ENCODE measurements around the gene AHDC1. TPM values are rescaled to one million over a fixed set of nuclear protein-coding genes. Genes with fewer than 3 reads are reported as not detected.

AHDC1 gene
- total RNA-seq, 1 donor from 2014 or later, result 124 TPM

GRCh38 chr1:27517907-27518718, 85.8 kb downstream of the AHDC1 start:
- no peak overlapping the region for H3K4me3 Mint-ChIP-seq (ENCODE audit: unreplicated experiment)
- no peaks in the 10 kb centered on the region for H3K27me3 Mint-ChIP-seq (ENCODE audit: unreplicated experiment)
- DNase-seq (ENCODE audit: extremely low spot score, unreplicated experiment), result no peak
- H3K4me1 Mint-ChIP-seq (ENCODE audit: unreplicated experiment), result peaks cover 57% of the 10 kb centered on the region
- H3K27ac Mint-ChIP-seq (ENCODE audit: unreplicated experiment), result no peak overlapping the region
- TF ChIP-seq CTCF (IDR thresholded peaks at IDR 0.05), result no peak
- no peaks in the 10 kb centered on the region for H3K9me3 Mint-ChIP-seq (ENCODE audit: unreplicated experiment)
- no peaks in the 10 kb centered on the region for H3K36me3 Mint-ChIP-seq (ENCODE audit: unreplicated experiment)

- no peak for DNase-seq (ENCODE audit: extremely low spot score, unreplicated experiment)
- H3K36me3 Mint-ChIP-seq (ENCODE audit: unreplicated experiment), result no peaks in the 10 kb centered on the region
- H3K9me3 Mint-ChIP-seq (ENCODE audit: unreplicated experiment), result no peaks in the 10 kb centered on the region
- H3K27me3 Mint-ChIP-seq (ENCODE audit: unreplicated experiment), result no peaks in the 10 kb centered on the region
- peaks cover 49% of the 10 kb centered on the region for H3K4me1 Mint-ChIP-seq (ENCODE audit: unreplicated experiment)
- H3K27ac Mint-ChIP-seq (ENCODE audit: unreplicated experiment), result no peak overlapping the region
- H3K4me3 Mint-ChIP-seq (ENCODE audit: unreplicated experiment), result no peak overlapping the region
- TF ChIP-seq CTCF (IDR thresholded peaks at IDR 0.05), result no peak
Measured at GRCh38 chr1:27517301-27517700, 86.6 kb downstream of the AHDC1 start.

- H3K4me3 Mint-ChIP-seq (ENCODE audit: unreplicated experiment), result no peak overlapping the region
- no peaks in the 10 kb centered on the region for H3K36me3 Mint-ChIP-seq (ENCODE audit: unreplicated experiment)
- no peak for DNase-seq (ENCODE audit: extremely low spot score, unreplicated experiment)
- H3K9me3 Mint-ChIP-seq (ENCODE audit: unreplicated experiment), result no peaks in the 10 kb centered on the region
- TF ChIP-seq CTCF (IDR thresholded peaks at IDR 0.05), result no peak
- H3K27me3 Mint-ChIP-seq (ENCODE audit: unreplicated experiment), result no peaks in the 10 kb centered on the region
- peaks cover 33% of the 10 kb centered on the region for H3K4me1 Mint-ChIP-seq (ENCODE audit: unreplicated experiment)
- H3K27ac Mint-ChIP-seq (ENCODE audit: unreplicated experiment), result no peak overlapping the region
Measured at GRCh38 chr1:27515626-27516025, 88.3 kb downstream of the AHDC1 start.

GRCh38 chr1:27513958-27514357, 90.0 kb downstream of the AHDC1 start:
- no peak for DNase-seq (ENCODE audit: extremely low spot score, unreplicated experiment)
- Mint-ChIP-seq H3K27ac (ENCODE audit: unreplicated experiment) (no peak overlapping the region), H3K9me3 (ENCODE audit: unreplicated experiment) (no peaks in the 10 kb centered on the region), H3K36me3 (ENCODE audit: unreplicated experiment) (no peaks in the 10 kb centered on the region), H3K27me3 (ENCODE audit: unreplicated experiment) (no peaks in the 10 kb centered on the region), H3K4me1 (ENCODE audit: unreplicated experiment) (peaks cover 27% of the 10 kb centered on the region), H3K4me3 (ENCODE audit: unreplicated experiment) (no peak overlapping the region)
- no peak for TF ChIP-seq CTCF (IDR thresholded peaks at IDR 0.05)

GRCh38 chr1:27513528-27513927, 90.4 kb downstream of the AHDC1 start:
- Mint-ChIP-seq H3K9me3 (ENCODE audit: unreplicated experiment) (no peaks in the 10 kb centered on the region), H3K4me3 (ENCODE audit: unreplicated experiment) (no peak overlapping the region), H3K27me3 (ENCODE audit: unreplicated experiment) (no peaks in the 10 kb centered on the region), H3K4me1 (ENCODE audit: unreplicated experiment) (peaks cover 23% of the 10 kb centered on the region), H3K36me3 (ENCODE audit: unreplicated experiment) (no peaks in the 10 kb centered on the region), H3K27ac (ENCODE audit: unreplicated experiment) (no peak overlapping the region)
- TF ChIP-seq CTCF (IDR thresholded peaks at IDR 0.05), result no peak
- no peak for DNase-seq (ENCODE audit: extremely low spot score, unreplicated experiment)
